ENCODE data around the gene TMEM151B.

DNA sequence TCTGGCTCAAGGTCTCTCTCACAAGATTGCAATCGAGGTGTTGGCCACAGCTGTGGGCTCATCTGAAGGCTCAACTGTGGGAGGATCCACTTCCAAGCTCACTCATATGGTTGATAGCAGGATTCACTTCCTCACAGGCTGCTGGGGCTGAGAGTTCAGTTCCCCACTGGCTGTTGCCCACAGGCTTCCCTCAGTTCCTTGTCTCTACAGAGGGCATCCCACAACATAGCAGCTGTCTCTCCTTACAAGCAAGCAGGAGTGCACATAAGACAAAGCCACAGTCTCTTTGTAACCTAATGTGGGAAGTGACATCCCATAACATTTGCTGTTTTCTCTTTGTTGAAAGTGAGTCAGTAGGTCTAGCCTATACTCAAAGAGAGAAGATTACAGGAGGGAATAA, 86.2 kb downstream of the TMEM151B start:
- TF ChIP-seq, protein P1, sequence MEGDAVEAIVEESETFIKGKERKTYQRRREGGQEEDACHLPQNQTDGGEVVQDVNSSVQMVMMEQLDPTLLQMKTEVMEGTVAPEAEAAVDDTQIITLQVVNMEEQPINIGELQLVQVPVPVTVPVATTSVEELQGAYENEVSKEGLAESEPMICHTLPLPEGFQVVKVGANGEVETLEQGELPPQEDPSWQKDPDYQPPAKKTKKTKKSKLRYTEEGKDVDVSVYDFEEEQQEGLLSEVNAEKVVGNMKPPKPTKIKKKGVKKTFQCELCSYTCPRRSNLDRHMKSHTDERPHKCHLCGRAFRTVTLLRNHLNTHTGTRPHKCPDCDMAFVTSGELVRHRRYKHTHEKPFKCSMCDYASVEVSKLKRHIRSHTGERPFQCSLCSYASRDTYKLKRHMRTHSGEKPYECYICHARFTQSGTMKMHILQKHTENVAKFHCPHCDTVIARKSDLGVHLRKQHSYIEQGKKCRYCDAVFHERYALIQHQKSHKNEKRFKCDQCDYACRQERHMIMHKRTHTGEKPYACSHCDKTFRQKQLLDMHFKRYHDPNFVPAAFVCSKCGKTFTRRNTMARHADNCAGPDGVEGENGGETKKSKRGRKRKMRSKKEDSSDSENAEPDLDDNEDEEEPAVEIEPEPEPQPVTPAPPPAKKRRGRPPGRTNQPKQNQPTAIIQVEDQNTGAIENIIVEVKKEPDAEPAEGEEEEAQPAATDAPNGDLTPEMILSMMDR (IDR thresholded peaks at IDR 0.05; ENCODE audit: poor library complexity), result no peak
- no peak for TF ChIP-seq EZH2 (IDR thresholded peaks at IDR 0.05; ENCODE audit: borderline replicate concordance)
- TF ChIP-seq EZH2phosphoT487 (IDR thresholded peaks at IDR 0.05; ENCODE audit: low read depth, severe bottlenecking, unreplicated experiment), result no peak
